Brain microvascular endothelial cell (primary cell): Measurements from ENCODE around the gene ATP13A1.
"Not testable (repeated sequence)": the region's sequence is repeated elsewhere in the genome, so short reads cannot be mapped to it uniquely, and the experiment has no call there.

Experiments
- DNase-seq: peaks from one replicate; pipeline ENCODE4 v3.0.0-alpha.2; 2020
- H3K27ac ChIP-seq: fragments of 250-450 bp; sonication (Bioruptor Pico); 2 replicates; pipeline ENCODE4 v1.5.1; 2020; ENCODE audit warnings: mild to moderate bottlenecking, moderate library complexity
- H3K27me3 ChIP-seq: fragments of 250-450 bp; sonication (Bioruptor Pico); replicated peaks from 2 replicates; pipeline ENCODE4 v1.5.1; 2020; ENCODE audit warnings: mild to moderate bottlenecking
- H3K36me3 ChIP-seq: fragments of 250-450 bp; sonication (Bioruptor Pico); replicated peaks from 2 replicates; pipeline ENCODE4 v1.5.1; 2020; ENCODE audit warnings: mild to moderate bottlenecking
- H3K4me3 ChIP-seq: 2 replicates; pipeline ENCODE4 v1.5.1; 2011; ENCODE audit warnings: low read depth, mild to moderate bottlenecking, control low read depth, low read length, moderate library complexity
- CTCF ChIP-seq: IDR thresholded peaks from 2 replicates; pipeline ENCODE4 v1.5.1; 2011; ENCODE audit warnings: low read depth, mild to moderate bottlenecking, moderate library complexity, low read length, control low read depth, inconsistent platforms; ENCODE audit errors: missing control alignments
- in situ Hi-C: cut with HindIII; loops from 2 replicates; pipeline ENCODE4 v1.10.0; 2017; ENCODE audit warnings: low sequenced_read_pairs, low pct_ligation_motif_present

ATP13A1 gene

GRCh38 chr19:19697589-19697988 lies 34.1 kb upstream of the ATP13A1 start:
- H3K4me3 ChIP-seq, result no peak overlapping the region
- DNase-seq, result no peak
- no peaks in the 10 kb centered on the region for H3K36me3 ChIP-seq
- H3K27ac ChIP-seq, result no peak overlapping the region
- no peaks in the 10 kb centered on the region for H3K27me3 ChIP-seq
- in situ Hi-C loops, result no loop called here
- no peak for TF ChIP-seq CTCF

- Histone ChIP-seq H3K36me3 (no peaks in the 10 kb centered on the region), H3K4me3 (no peak overlapping the region), H3K27ac (no peak overlapping the region), H3K27me3 (no peaks in the 10 kb centered on the region)
- in situ Hi-C loops, result no loop called here
- DNase-seq, result no peak
- TF ChIP-seq CTCF, result no peak
Measured at GRCh38 chr19:19696386-19696785, 32.9 kb upstream of the ATP13A1 start.

GRCh38 chr19:19691683-19692082 lies 28.2 kb upstream of the ATP13A1 start:
- in situ Hi-C loops, result no loop called here
- H3K4me3 ChIP-seq, result no peak overlapping the region
- no peaks in the 10 kb centered on the region for H3K27me3 ChIP-seq
- TF ChIP-seq CTCF, result no peak
- no peak for DNase-seq
- no peaks in the 10 kb centered on the region for H3K36me3 ChIP-seq
- no peak overlapping the region for H3K27ac ChIP-seq

GRCh38 chr19:19689023-19689422 lies 25.5 kb upstream of the ATP13A1 start:
- DNase-seq, in situ Hi-C loops, H3K36me3 ChIP-seq: not testable (repeated sequence)

GRCh38 chr19:19687090-19687489 lies 23.6 kb upstream of the ATP13A1 start:
- in situ Hi-C loops, result no loop called here
- DNase-seq, result no peak
- Histone ChIP-seq H3K36me3 (no peaks in the 10 kb centered on the region), H3K27ac (no peak overlapping the region), H3K4me3 (no peak overlapping the region), H3K27me3 (no peaks in the 10 kb centered on the region)
- TF ChIP-seq CTCF, result no peak

More at GRCh38 chr19:19689023-19689422, 25.5 kb upstream of the ATP13A1 start:
- not testable (repeated sequence) for H3K4me3 ChIP-seq, H3K27me3 ChIP-seq, H3K27ac ChIP-seq

GRCh38 chr19:19686580-19686979 lies 23.1 kb upstream of the ATP13A1 start:
- in situ Hi-C loops, result no loop called here
- no peak overlapping the region for H3K4me3 ChIP-seq
- TF ChIP-seq CTCF, result no peak
- H3K27me3 ChIP-seq, result no peaks in the 10 kb centered on the region
- H3K36me3 ChIP-seq, result no peaks in the 10 kb centered on the region
- no peak overlapping the region for H3K27ac ChIP-seq
- no peak for DNase-seq

GRCh38 chr19:19686119-19686518 lies 22.6 kb upstream of the ATP13A1 start:
- H3K4me3 ChIP-seq, in situ Hi-C loops, DNase-seq, H3K36me3 ChIP-seq, H3K27ac ChIP-seq, H3K27me3 ChIP-seq: not testable (repeated sequence)
